ENCODE data around the gene RNF38. TPM values are rescaled to one million over a fixed set of nuclear protein-coding genes. Genes with fewer than 3 reads are reported as not detected.
"Not testable (repeated sequence)": the region's sequence is repeated elsewhere in the genome, so short reads cannot be mapped to it uniquely, and the experiment has no call there.

Gene RNF38
- polyA plus RNA-seq, 10 donors, result 20.5 to 31.7 (median 27.0) TPM

DNA sequence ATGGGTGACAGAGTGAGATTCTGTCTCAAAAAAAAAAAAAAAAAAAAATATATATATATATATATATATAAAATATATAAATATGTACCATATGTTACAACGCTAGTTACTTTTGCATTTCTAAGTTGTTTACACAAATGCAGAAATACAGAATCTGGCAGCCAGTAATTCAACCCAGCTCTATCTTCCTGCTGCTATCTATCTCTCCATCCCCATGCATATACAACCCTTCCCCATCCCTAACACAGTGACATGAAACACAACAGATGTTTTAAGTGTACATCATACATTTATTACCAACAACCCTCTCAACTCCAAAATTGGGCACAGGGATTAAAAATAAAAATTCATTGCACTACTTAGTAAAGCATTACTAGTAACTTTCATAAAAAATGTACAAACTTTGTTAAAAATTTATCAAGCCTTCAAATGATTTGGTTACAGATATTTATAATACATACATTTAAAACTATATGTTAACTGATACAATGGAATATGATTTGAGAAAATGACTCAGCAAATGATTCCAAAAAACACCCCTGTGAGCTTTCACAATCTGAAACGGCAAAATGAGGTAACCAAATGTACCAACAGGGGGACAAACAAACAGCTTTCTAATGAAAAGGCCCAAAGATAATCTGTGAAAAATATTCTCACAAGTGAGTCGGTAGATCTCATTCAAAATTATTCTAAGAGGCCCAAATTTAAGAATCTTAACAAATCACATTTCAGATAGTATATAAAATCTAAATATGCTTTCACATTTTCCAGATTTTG, 63.8 kb downstream of the RNF38 start:
- no peak for DNase-seq

DNA sequence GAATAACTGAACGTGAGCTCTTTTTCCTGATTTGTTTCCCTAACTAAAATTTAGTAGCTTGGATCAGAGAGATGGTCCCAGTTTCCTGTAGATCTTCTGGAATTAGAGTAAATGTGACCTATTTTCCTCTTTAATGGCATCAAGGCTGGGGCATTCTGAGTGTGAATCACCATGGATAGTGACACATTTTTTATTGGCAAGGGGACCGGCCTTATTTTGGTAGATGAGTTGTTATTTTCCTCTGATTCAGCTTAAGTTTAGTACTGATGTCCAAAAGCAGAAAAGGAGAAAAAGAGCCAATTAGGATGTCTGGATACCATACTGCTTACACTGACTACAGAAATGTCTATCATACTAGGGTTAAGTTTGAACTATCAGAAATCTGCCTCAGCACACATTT, 68.1 kb downstream of the RNF38 start:
- DNase-seq, result no peak

DNA sequence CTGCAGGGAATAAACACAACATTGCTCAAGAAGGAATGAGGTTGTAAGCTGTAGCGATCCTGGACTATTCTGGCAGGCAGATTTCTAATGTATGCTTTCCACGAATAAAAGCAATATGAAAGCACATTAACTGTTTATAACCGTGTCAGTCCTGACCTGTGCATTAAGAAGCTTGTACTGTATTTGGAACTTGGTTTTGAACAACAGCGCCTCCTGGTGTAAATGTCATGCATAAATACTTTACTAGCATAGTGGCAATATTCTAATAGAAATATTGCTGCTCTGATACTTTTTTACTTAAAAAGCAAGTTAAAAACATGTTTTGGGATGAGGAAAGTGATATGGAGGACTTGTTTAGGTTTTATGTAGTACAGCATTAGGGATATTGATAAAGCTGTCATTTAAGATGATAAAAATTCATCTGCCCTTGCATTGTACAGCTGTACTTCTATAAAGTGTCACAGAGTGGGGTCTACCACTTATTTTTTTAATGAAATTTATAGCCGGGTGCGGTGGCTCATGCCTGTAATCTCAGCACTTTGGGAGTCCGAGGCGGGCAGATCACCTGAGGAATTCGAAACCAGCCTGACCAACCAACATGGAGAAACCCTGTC, 71.2 kb downstream of the RNF38 start:
- peak; percentile 73 to 87 (median 80) for DNase-seq

DNA sequence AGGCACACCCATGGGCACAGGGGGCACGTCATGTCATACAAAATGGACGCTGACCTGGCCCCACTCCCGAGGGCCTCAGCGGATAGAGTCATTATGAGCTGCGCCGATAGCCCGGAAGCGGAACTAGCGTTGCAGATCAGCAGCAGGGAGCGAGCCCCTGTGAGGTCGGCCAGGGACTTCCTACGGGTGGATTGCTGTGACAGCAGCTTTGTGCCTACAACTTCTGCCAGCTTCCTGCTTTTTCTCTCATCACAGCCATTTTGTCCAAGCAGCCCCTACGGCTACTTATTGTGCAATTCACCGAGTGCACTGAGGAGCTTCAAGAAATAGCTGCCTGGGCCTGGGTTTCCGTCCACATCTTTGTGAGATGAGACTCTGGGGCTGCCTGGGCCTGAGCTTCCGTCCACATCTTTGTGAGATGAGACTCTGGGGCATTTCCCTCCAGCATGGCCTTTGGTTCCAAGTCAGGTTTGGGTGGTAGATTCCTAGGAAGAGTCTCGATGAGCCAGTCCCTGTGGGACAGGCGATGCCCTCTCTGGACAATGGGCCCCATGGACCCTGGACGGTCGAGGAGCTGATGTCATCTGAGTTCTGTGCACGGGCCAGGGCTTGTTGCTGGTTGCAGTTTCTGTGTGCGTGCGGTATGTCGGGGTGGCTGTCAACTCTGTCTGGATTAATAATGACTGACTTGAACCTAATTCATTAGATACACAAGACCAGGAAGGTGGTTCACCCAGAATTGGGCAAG, 74.8 kb downstream of the RNF38 start:
- DNase-seq, result peak in 1 of 3 donors; percentile 9

DNA sequence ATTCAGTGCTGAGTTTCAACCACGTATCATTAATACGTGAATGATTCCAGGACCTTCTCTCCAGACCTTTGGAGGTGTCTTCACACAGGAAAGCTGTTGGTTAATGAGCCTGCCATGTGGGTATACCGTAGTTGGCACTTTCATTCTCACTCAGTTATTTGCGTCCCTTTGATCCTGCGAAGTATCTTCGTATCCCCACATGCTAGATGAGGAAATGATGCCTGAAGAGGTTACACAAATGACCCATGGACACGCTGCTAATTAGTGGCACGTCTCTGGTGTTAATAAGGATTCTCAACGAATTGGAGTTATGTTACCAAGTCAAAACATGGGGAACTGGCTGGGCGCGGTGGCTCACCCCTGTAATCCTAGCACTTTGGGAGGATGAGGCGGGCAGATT, 76.1 kb downstream of the RNF38 start:
- no peak for DNase-seq

DNA sequence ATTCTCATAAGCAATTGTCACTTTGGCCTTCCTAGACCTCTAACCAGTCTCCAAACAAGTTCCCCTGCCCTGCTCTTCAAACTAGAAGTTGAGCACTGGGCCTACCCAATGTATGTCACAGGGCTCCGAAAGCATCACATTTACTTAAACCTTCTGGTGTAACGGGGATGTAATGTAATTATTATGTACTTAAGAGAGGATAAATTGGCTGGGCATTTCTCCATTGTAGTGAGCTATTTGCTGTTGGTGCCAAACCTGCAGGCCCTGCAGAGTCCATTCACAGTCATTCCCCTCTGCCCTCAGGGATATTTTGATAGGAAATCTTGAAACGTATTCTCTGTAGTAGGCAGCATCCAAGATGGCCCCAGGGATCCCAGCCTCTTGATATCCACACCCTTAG, 77.6 kb downstream of the RNF38 start:
- DNase-seq, result no peak

DNA sequence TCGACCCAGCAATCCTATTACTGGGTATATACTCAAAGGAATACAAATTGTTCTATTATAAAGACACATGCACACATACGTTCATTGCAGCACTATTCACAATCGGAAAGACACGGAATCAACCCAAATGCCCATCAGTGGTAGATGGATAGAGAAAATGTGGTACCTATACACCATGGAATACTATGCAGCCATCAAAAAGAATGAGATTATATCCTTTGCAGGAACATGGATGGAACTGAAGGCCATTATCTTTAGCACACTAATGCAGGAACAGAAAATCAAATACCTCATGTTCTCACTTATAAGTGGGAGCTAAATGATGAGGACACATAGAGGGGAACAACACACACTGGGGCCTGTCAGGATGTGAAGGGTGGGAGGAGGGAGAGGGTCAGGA, 78.2 kb downstream of the RNF38 start:
- not testable (repeated sequence) for DNase-seq

DNA sequence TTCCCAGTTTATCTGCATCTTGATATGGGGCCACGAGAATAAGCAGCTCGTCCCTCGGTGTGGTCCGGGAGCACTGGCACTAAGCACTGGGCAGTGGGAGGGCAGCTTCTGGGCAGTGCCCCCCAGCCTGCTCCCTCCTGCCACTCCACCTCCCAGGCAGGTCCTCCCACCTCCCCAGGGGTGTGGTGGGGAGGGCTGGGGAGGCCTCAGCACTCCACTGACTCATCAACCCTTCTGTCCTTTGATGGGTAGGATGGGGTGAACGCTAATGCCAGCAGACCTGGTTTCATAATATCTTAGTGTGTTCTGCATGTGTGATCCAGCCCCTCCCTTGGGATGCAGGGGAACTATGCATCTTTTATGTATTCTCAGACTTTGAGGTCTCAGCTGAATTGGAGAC, 79.6 kb downstream of the RNF38 start:
- DNase-seq, result no peak

DNA sequence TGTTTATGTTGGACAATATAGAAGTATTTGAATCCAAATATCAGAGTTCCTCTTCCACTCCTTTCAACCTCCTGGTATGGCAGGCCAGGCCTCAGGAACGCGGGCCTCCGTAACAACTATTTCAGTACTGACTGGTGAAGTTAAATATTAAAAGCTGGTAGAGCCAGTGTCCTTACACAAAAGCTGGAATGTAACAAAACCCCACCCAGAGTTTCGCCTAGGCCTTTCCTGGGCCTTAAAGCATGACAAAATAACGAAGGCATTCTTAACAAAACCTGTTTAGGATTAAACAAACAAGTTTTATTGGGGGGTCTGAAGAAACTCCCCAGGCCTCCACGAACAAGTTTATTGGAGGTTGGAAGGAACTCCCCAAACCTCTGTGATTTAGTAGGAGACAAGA, 80.3 kb downstream of the RNF38 start:
- DNase-seq, result no peak

DNA sequence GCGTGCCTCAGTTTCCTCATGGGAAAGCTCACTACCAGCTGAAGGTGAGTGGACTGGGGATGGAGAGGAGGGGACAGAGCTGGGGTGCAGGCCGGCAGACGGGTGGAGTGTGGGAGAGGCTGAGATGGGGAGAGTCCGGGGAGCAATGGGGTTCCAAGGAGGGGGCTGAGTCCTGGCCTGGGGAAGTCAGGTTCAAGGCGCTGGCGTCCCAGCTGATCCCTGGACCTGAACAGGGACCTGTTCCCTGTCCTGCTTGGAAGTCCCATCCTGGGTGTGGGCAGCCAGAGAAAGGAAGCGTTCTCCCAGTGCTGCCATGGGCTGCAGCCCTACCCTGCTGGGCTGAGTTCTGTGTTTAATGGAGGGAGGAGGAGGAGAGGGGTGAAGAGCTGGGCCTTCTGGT, 80.9 kb downstream of the RNF38 start:
- no peak for DNase-seq

DNA sequence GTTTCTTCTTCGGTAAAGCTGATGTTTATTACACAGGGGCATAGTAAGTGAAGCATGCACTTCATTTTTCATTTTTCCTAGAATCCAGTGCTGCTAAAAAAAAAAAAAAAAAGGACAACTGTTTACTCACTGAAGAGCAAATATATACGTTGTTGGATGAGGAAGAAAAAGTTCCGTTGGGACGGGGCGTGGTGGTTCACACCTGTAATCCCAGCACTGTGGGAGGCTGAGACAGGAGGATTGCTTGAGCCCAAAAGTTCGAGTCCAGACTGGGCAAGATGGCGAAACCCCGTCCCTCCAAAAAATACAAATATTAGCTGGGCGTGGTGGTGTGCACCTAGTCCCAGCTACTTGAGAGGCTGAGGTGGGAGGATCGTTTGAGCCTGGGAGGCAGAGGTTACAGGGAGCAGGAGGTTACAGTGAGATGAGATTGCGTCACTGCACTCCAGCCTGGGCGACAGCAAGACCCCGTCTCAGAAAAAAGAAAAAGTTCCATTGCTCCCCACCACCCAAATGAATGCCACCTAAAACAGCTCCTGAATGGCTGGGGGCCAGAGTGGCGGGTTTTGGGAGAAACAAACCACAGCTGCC, 81.8 kb downstream of the RNF38 start:
- no peak for DNase-seq

DNA sequence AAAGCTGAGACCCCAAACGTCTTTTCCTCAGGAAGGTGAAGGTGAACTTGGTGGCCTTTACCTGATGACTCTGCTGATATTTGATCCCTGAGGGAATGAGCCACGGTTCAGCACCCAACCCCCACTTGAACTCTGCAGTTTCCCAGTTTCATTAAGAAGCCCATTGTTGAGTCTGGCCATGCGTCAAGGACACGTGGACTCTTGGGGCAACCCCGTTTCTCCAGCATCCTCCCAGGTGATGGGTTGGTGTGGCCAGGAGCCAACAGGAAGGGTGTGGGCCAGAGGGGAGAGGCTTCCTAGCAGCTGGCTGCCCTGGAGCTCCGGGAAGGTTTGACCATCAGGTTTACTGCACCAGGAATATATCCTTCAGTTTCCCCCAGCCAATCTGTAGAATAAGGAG, 82.3 kb downstream of the RNF38 start:
- peak in 1 of 3 donors; percentile 22 for DNase-seq

DNA sequence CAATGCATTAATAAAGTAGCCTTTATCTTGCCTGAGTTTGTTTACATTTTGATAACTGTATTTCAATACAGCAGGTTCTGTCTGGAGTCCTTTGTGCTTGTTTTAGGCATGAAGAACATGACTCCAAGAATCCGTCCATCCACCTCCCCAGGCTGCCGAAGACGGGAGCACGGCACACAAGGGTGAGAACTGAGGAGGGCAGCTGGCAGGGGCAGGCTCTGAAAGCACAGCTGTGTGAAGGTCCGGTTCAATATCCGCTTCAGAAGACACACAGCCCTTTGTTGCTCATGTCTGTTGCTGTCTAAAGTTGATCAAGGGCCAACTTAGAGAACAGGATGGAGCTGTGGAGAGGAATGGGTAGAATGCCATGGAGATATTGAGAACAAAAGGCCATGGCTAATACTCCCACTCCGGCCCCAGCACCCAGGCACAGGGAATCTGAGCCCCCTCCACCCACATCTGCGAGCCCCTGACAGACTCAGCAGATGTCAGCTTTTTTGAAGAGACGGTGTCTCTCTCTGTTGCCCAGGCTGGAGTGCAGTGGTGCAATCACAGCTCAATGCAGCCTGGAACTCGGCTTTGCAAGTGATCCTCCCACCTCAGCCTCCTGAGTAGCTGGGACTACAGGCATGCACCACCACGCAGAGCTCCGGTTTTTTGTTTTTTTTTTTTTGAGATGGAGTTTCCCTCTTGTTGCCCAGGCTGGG, 83.3 kb downstream of the RNF38 start:
- DNase-seq, result peak; percentile 3 to 46 (median 17)

DNA sequence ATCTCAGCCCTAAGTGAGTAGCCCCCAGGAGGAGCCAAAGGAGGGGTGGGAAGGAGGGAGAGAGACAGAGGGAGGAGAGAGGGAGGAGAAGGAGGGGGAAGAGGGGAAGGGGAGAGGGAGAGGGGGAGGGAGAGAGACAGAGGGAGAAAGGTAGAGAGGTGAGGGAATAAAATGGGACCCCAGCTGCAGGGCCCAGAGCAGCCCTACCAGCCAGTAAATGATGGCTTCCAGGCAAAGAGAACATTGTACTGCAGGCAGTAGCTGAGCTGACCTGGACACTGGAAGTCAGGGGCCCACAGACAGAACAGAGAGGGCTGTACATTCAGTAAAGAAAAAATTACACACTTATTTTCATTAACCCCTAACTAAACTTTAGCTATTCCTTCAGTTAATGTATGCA, 84.0 kb downstream of the RNF38 start:
- no peak for DNase-seq

DNA sequence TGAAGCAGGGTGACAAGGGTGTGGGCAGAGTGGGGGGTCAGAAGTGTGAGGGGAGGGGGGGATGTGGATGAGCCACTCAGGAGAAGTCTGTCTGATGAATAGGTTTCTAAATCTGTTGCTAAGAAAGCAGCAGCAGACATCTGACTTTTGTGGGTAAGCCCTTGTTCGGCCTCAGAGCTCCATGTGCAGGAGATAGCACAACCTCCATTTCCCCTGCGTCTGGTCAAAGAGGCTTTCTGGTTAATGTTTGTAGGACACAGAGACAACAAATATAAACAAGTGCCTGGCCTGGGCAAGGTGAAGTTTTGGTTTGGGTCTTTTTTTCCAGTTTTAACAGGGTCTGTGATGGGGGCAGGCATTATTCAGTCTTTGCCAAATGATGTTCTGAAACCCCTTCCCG, 84.8 kb downstream of the RNF38 start:
- DNase-seq, result no peak

DNA sequence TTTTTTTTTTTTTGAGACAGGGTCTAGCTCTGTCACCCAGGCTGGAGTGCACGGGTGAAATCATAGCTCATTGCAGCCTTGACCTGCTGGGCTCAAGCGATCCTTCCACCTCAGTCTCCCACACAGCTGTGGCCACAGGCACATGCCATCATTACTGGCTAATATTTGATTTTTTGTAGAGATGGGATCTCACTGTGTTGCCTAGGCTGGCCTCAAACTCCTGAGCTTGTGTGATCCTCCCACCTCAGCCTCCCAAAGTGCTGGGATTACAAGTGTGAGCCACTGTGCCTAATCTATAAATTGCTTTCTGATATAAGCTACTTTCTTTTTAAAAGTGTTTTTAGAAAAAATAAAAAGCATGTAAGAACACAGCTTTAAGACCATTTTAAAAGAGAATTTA, 85.3 kb downstream of the RNF38 start:
- no peak for DNase-seq

DNA sequence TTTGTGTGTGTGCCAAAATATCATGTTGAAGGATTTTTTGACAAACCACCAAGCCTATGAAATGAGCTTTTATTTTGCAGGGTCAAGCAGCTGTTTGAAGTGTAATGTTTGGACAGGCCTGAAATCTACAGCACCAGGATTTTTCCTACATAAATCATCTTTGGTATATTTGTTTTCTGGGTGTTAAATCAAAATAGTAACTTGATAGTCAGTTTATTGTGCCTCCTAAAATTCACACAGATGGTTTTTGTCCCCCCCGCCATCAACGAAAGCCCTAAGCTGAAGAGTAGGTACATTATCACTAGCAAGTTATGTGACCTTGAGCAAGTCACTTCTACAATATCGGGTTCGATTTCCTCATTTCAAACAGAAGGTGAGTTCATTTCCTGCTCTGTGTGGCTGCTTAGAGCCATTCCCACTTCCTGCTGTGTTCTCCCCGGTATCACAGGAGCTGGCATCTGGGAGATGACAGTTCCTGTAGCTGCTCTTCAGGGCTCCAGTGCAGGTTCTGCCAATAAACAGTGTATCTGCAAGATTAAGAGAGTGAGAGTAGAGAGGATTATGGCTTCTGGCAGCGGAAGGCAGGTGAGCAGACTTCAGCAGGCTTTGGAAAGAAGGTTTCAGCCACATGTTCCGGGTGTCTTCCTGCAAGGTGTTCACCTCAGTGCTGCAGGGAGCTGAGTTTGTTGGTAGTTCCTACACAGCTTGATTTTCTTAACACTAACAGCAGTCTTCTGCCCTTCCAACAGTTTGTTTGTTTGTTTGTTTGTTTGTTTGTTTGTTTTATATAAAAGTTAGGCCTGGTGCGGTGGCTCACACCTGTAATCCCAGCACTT, 93.4 kb downstream of the RNF38 start:
- no peak for DNase-seq

DNA sequence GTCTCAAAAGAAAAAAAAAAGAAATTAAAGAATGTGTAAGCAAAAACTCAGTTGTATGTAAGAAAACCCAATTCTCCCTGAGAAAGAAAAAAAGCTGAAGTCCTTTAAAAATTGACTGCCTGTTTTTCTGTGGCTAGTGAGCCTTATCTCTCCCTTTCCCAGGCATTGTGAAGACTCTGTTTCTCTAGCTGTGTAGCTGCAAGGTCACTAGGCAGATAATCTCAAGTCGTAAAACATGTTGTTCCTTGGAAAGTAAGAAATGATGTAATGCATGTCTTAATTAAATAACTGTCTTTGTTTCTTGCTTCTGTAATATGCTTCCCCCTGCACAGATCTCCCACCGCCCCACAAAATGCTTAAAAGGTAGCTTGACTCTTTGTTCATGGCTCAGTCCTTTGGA, 95.7 kb downstream of the RNF38 start:
- DNase-seq, result not testable (repeated sequence)

DNA sequence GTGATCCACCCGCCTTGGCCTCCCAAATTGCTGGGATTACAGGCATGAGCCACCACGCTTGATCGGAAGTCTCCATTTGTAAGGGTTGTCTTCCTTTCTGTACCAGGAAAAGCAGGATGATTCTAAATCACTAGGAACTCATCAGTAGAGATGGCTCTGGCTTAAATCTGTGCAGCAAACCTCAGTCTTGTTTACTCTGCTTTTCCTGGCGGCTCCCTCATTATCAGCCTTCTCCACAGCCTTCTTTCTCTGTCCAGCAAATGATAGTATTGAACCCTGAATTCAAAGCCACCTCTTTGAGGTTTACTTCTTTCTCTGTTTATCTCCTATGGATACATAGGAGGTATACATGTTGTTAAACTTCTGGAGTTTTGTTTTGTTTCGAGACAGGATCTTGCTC, 98.8 kb downstream of the RNF38 start:
- DNase-seq, result no peak

DNA sequence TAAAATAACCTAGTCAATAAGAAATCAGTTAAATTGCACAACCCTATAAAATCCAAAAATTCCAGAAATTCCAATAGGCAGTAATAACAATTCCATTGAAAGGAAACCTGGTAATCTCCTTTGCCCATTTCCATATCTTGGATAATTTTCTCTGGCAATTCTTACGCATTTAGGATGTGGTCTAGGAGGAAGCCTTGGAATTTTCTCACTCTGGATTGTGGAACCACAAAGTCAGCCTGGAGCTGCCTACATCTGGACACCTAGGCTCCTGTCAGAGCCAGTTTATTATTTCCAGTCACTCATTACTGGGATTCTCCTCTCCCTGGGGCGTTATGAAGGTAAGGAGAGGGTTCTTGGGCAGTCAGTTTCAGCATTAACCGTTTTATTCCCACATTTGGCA, 101.5 kb downstream of the RNF38 start:
- peak in 1 of 3 donors; percentile 51 for DNase-seq

DNA sequence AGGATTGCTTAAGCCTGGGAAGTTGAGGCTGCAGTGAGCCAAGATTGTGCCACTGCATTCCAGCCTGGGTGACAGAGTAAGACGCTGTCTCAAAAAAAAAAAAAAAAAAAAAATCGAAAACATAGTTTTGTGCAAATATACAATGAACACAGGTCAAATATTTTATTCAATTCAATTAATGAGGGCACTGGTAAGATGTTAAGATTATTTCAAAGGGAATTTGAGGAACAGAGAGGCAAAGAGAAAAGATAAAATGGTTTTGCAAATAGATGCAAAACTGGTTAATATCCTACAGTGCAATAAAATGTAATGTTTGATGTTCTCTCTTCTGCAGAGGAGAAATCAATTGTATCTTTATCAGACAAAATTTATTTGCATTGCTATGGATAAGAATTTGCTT, 102.3 kb downstream of the RNF38 start:
- DNase-seq, result no peak

Data from muscle of back (tissue), 11 donors.